GM18870 (cell line): ENCODE results near the gene DOCK7.

ENCODE experiments used
- ATAC-seq: cut with Tn5 transposase; IDR thresholded peaks from one replicate; pipeline ENCODE4 v1.9.1; 2021; ENCODE audit warnings: moderate library complexity; ENCODE audit not compliant: unreplicated experiment

Gene DOCK7

DNA sequence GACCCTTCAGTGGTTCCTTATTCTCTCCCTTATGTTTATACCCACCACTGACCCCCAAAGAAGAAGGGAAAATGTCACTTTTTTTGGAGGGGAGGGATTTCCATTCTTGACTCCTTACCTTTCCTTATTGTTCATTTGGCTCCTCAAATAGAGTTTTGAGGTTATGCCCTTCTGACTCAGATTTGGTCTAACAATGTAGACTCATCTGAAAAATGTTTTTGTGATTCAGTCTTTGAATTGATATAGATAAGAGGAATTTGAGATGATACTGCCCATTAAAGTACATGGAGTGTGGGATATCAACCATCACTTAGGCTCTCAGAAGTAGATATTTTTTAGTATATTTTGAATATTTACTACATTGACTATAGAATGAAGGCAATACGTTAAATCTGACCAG, 235.2 kb downstream of the DOCK7 start:
- no peak for ATAC-seq

DNA sequence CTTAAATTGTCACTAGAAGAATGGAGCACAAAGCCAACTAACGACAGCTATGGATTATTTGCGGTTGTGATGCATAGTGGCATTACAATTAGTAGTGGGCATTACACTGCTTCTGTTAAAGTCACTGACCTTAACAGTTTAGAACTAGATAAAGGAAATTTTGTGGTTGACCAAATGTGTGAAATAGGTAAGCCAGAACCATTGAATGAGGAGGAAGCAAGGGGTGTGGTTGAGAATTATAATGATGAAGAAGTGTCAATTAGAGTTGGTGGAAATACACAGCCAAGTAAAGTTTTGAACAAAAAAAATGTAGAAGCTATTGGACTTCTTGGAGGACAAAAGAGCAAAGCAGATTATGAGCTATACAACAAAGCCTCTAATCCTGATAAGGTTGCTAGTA, 237.9 kb downstream of the DOCK7 start:
- ATAC-seq: no peak

DNA sequence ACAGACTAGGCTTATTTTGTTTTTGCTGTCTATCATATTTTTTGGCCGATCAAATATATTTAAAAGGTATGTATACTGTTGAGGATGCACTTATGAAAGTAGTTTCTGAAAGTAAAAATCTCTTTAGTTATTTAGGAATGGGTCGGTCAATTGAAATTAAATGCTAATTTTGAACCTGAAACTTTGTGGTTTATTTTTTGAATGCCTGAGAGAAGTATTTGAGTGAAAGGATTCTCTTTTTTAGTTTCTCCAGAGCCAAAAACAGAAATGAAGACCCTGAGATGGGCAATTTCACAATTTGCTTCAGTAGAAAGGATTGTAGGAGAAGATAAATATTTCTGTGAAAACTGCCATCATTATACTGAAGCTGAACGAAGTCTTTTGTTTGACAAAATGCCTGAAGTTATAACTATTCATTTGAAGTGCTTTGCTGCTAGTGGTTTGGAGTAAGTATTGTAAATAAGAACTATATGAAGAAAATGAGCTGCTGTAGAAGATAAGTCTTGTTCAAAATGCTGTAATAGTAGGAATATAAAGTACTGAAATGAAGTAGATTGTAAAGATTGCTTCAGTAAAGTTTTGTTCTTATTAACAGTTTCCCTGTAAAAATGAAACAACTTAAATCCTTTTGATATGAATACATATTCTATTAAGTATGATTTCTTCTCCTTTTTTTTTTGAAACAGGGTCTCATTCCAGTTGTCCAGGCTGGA, 239.8 kb downstream of the DOCK7 start:
- ATAC-seq: no peak

DNA sequence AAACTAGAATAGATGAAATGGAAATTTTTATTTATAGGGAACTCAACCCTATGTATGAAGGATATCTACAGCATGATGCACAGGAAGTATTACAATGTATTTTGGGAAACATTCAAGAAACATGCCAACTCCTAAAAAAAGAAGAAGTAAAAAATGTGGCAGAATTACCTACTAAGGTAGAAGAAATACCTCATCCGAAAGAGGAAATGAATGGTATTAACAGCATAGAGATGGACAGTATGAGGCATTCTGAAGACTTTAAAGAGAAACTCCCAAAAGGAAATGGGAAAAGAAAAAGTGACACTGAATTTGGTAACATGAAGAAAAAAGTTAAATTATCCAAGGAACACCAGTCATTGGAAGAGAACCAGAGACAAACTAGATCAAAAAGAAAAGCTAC, 243.5 kb downstream of the DOCK7 start:
- ATAC-seq: no peak

DNA sequence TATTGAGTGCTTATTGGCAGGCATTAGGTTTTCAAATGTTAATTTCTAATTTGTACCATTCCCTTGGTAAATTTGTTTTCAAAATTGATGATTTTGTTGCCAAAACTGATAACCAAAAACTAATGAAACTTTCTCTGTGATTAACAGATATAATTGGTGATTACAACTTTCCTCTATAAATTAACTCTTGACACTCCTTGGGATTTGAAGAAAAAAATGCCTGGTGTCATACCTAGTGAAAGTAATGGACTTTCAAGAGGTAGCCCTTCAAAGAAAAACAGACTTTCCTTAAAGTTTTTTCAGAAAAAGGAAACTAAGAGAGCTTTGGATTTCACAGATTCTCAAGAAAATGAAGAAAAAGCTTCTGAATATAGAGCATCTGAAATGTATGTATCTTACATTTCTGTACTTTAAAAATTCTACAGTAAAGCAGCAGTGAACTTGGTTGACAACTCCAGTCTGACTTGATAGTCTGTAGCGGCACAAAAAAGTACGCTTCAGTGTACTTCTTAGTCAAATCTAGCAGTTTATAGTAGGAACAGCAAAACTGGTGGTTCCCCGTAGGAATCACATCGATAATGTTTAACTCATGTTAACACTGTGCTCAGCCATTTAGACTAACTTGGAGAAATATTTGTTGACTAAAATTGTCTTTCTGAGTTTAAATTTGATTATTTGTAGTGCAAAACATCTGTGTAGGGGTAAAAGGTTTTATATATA, 248.4 kb downstream of the DOCK7 start:
- peak; percentile 39 for ATAC-seq

DNA sequence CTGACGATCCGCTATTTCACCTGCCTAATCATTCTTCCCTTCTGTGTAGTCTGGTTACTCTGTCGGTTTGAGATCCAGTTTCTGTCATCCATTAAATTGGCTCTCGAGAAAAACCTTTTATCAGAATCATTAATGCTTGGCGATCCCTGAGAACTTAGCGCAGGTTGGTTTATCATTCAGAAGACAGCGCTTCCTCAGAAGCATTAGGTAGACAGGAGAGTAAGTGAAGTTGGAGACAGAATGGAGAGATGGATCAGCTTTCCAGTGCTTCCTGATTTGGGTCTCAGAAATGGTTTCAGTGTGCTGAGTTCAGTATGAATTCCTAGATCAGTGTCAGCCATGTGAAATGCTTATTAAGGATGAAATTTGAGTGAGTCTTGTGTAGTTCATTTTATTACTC, 250.0 kb downstream of the DOCK7 start:
- ATAC-seq: no peak

DNA sequence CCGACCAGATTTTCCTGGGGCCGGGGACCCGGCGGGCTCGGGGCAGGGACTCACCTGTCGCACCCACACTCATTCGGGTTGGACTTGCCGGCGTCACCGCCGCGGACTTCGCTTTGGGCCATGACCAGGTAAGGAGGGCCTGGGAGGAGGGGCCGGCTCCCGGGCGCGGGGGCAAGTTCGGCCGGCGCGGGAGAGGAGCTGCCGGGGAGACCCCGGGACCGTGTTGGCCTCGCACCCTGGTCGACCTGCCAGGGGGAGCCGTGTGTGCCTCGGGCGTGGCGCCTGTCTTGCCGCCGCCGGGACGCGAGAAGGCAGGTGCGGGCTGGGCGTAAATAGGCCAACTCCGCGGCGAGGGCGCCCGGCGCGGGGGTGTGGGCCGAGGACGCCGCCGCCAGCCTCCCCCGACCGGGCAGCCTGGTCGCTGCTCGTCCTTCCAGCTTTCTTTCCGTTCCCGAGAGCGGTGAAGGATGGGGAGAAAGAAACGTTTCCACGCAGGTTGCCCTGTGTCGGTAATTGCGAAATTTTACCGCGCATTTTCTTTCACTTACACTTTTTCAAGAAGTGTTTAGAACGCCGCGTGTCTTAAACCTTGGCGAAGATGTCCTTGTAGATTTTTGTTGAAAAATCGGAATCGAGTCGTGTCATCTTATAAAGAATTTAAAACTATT, 250.8 kb downstream of the DOCK7 start:
- no peak for ATAC-seq

DNA sequence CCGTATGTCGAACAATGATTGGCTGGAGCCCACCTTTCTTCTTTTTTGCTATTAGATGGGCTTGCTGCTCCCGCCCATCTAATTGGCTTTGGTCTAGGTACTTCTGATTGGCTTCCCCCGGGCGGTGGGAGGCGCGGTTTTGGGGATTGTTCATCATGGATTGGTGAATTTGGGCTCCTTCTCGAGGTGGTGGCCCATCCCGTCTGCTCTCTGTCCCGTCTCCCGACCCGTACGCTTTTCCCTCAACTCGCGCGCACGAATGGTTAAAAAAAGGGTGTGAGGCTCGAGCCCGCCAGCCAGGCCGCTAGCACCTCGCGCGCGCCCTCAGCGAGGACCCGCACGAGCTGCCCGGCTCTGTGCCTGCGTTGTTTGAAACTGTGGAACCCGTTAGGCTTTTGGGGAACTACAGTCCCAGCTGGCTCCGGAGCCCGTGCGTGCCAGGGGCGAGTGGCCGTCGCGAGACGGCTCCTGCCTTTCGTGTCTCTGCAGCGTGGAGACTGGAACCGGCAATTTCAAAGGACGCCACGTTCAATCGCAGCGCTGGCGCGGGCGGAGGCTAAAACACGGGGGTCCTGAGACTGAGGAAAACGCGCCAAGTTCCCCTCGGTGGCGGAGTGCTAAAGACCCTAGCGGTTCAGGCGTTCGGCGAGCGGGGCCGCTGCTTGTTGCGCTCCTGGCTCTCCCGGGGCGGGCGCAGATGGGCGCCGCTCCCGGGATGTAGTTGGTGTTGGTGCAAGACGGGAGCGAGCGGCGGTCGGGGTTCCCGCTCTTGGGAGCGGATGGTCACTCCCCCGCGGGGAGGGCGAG, 251.5 kb downstream of the DOCK7 start, which contains the start of gene USP1:
USP1 (plus strand) TSS at position 584 of the 807 bp plus-strand sequence. CDS start 2,819 bp downstream, outside the sequence.
- peak; percentile 89 for ATAC-seq

DNA sequence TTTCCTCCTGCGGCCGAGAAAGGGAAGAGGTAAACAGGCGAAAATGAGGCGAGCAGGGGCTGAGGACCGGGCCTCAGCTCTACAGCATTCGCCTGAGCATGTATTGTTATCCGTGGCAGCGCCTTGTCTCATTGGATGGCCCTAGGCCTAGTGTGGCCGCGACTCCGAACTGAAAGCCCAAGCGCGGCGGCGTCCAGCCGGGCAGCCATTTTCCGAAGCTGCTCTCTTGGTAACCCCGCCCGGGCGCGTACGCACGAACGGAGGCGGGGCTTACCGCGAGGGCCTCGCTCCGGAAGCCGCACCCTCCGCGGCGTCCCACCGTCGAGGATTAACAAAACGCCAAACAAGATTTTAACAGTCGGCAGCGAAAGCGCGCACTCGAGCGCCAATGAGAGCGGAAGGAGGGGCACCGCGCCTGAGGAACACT, 252.1 kb downstream of the DOCK7 start:
- no peak for ATAC-seq

DNA sequence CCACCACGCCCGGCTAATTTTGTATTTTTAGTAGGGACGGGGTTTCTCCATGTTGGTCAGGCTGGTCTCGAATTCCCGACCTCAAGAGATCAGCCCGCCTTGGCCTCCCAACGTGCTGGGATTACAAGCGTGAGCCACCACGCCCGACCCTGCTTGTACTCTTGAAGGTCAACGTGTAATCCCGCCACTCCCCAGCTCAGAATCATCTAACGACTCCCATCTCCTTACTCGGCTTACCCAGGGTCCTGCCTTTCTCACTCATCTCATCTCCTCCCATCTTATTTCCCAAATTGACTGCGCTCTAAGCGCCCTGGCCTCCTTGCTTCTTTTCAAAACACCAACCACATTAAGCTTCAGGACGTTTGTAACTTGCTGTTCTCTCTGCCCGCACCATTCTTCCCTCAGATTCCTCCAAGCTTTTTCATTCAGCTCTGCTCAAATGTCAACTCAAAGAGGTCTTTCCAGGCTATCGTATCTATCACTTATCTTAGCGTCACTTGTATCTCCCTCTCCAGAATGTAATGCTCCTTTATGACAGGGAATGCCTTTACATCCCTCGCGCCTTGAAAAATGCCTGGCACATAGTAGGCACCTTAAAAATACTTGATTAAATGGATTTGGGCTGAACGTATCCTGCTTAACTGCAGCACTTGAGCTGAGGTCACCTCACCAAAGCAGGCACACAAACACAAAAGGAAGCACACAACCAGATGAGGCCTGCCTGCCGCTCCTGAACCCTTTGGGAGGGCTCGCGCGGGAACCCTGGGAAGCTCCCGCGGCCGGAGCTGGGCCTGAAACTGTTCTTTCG, 252.8 kb downstream of the DOCK7 start:
- ATAC-seq: no peak

DNA sequence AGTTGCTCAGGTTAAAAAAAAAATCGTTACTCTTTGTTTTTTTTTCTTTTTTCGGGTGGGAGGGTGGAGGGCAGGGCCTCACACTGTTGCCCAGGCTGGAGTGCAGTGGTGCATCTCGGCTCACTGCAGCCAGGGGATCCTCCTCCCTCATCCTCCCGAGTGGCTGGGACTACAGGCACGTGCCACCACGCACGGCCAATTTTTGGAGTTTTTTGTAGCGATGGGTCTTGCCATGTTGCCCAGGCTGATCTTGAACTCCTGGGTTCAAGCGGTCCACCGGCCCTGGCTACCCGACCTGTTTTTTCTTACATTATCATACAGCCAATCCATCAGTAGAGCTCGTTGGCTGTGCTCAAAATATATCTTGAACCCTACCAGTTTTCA, 253.6 kb downstream of the DOCK7 start:
- ATAC-seq: no peak

DNA sequence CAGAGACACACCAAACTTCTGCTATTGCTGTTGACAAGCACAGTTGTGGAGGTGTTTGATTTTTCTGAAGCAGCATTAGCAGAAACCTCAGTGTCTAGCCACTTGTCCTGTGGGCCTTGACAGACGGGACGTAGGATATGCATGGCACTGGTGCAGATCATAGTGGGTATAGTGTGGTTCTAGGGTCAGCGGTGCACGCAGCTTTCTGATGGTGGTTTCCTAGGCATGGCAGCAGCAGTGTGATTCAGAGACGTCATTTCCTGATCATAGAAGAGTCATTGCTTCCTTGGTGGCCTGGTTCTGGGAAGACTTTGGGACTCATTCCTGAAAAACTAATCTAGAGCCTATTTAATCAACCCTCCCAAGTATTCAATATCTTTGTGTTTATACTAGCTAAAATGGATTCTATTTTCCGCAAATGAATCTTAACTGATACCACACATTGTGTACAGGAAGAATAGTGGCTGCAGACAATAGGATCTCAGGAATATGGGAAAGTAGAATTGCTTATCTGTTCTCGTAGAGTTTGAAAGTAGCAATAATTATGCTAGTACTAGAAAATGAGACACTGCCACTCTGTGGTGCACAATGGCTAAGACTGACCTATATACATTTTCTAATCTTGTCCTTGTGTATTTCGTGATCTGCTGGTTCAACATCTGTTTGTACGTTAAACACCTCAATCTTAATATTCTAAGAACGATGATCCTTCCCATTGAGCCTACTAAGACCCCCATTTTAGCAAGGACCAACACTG, 254.1 kb downstream of the DOCK7 start:
- no peak for ATAC-seq

DNA sequence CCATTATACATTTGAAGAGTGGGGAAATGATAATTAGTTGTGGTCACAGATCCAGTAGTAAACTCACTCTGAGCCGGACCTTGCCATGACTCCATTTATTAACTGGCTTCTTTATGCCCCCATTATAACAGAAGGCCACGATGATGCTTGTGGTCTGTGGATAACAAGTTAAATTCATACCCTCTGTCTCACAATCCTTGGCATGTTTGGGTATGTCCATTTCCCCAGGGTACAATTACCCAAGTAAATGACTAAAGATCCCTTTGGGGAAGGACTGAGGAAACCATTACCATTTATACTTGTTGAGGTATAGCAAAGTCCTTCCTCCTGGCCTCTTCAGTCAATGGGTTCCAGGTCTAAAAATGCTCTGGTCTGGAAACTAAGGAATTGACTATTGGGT, 258.6 kb downstream of the DOCK7 start:
- no peak for ATAC-seq

DNA sequence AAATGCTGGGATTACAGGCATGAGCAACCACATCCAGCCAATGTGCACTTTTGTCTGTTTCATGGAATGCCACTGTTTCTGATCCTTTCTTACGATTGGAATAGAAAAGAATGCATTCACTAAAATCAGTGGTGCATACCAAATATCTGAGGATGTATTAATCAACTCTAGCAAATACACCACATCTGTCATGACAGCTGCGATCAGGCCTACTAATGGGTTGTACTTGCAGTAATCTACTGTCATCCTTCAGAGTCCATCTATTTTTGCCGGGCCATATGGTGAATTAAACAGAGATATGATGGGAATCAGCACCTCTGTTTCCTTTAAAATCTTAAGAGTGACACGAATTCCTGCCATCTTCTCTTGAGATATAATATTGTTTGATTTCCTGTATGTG, 259.8 kb downstream of the DOCK7 start:
- ATAC-seq: no peak

DNA sequence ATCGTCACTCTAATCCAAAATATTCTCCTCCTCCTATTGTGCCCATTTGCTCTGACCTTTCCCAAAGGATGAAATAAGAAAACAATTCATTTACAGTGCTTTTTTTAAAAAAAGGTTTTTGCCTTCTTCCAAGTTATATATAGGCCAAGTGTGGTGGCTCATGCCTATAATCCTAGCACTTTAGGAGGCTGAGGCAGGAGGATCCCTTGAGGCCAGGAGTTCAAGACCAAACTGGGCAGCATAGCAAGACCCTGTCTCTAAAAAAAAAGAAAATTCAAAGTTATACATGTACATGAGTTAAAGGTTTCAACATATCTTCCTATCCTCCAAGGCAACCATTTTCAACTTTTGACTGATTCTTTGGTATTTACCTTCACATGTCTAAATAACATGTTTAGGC, 261.4 kb downstream of the DOCK7 start:
- no peak for ATAC-seq

DNA sequence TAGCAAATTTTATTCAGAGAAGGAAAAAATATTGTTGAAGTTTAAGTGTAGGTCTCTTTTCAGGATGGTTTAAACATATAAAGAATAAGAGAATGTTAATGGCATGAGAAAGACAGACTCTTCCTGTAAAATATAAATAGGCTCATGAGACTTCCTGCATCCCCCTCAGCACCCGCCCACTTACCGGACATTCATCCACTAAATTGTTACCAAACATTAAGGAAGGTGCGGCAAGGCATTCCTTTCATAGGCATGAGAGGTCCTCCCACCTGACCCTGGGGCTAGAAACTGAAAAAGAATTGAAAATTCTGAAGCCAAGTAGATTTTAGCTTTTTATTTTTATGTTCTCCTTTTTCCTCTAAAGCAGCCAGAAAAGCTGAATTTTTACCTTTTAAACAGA, 261.9 kb downstream of the DOCK7 start:
- ATAC-seq: no peak

DNA sequence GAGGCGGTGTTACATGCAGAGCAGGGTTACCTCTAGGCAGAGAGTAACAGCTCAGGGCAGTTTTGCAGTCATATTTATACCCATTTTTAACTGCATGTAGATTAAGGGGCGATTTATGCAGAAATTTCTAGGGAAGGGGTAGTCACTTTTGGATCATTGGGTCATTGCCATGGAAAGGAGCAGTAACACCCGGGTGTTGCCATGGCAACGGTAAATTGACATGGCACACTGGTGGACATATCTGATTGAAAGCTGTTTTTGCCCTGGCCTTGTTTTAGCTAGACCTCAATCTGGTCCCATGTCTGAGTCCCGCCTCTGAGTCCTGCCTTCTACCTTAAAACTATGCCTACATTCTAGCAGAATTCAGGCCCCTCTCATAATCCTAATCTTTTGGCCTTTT, 263.1 kb downstream of the DOCK7 start:
- ATAC-seq: no peak

DNA sequence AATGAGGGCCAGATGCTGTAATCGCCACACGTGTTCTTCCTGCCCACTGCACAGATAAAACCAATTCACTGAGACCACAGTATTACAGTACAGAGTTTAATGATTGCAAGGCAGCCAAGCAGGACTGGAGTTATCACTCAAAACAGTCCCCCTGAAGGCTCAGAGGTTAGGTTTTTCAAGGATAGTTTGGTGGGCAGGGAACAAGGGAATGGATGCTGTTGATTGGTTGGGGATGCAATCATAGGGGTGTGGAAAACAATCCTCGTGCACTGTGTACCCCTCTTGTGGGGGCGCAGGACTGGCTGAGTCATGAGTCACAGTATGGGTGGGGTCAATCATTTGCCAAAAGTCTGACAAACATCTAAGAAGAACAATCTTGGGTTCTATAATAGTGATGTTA, 263.8 kb downstream of the DOCK7 start:
- no peak for ATAC-seq

DNA sequence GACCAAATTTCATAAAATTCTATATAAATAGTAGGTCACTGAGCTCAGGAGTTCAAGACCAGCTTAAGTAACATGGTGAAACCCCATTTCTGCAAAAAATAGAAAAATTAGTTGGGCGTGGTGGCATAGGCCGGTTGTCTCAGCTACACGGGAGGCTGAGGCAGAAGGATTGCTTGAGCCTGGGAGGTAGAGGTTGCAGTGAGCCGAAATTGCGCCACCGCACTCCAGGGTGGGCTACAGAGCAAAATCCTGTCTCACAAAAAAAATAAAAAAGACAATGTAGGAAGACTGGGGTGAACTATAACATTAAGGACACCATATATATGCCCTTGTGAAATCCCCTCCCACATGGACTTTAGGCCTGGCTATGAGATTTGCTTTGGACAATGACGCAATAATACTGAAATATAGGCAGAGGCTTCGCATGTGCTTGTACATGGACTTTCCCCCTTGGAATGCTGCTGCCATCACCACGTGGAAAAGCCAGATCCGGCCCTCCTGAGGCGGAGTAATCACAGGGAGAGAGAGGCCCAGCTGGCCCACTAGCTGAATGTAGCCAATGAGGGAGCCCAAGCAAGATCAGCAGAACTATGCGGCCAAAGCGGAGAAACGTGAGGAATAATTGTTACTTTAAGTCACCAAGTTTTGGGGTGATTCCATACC, 264.5 kb downstream of the DOCK7 start:
- no peak for ATAC-seq
